ENCODE results near the gene ARHGAP18.

GRCh38 chr6:129555206-129555832 is 154.7 kb downstream of the ARHGAP18 start:
- TF ChIP-seq ETV6 (conservative IDR thresholded peaks at IDR 0.05 in 1 of 2, IDR thresholded peaks at IDR 0.05 in 1 of 2; ENCODE audit: borderline replicate concordance in 1 of 2, low read depth in 1 of 2) (no peak), CREB1 (IDR thresholded peaks at IDR 0.05; ENCODE audit: low read depth) (no peak), EGR1 (IDR thresholded peaks at IDR 0.05; ENCODE audit: borderline replicate concordance in 1 of 2, low read depth in 2 of 2, low read length in 2 of 2) (no peak), CTCF (IDR thresholded peaks at IDR 0.05 in 2 of 3, conservative IDR thresholded peaks at IDR 0.05 in 1 of 3; ENCODE audit: control insufficient read depth in 2 of 3, extremely low read depth in 1 of 3, insufficient read depth in 1 of 3, low read depth in 3 of 3, low read length in 3 of 3) (no peak)

All from GM12878 (cell line).